Neutrophil (primary cell): ENCODE results near the gene PHAF1.

Source experiments
- H3K27ac ChIP-seq: fragments of 200-600 bp; sonication (generic); 2 replicates; pipeline ENCODE4 v1.5.1; 2016; ENCODE audit warnings: mild to moderate bottlenecking, moderate library complexity
- H3K27me3 ChIP-seq: fragments of 200-600 bp; sonication (generic); 2 replicates; pipeline ENCODE4 v1.6.0; 2016; ENCODE audit warnings: mild to moderate bottlenecking
- H3K36me3 ChIP-seq: fragments of 200-600 bp; sonication (generic); 2 replicates; pipeline ENCODE4 v1.5.1; 2017
- H3K4me1 ChIP-seq, 2 experiments: fragments of 200-600 bp in 1 of 2; sonication (generic) in 1 of 2; 1 replicate in 1 of 2; 2 replicates in 1 of 2; pipeline versions ENCODE4 v1.5.1 to v1.6.1; 2013 to 2016; ENCODE audit warnings: low read depth in 1 of 2, low read length in 1 of 2, mild to moderate bottlenecking in 1 of 2, moderate library complexity in 1 of 2; ENCODE audit not compliant: control insufficient read depth in 1 of 2, insufficient read depth in 1 of 2
- H3K4me3 ChIP-seq, 2 experiments: fragments of 200-600 bp in 1 of 2; sonication (generic) in 1 of 2; 1 replicate in 1 of 2; 2 replicates in 1 of 2; pipeline ENCODE4 v1.5.1; 2013 to 2016; ENCODE audit warnings: low read depth in 1 of 2, low read length in 1 of 2, mild to moderate bottlenecking in 1 of 2, moderate library complexity in 1 of 2
- H3K9me3 ChIP-seq: fragments of 200-600 bp; sonication (generic); 2 replicates; pipeline ENCODE4 v1.5.1; 2016
- CTCF ChIP-seq: fragments of 200-600 bp; sonication (generic); IDR thresholded peaks from 2 replicates; pipeline ENCODE4 v1.5.1; 2016; ENCODE audit warnings: antibody characterized with exemption

PHAF1 gene

GRCh38 chr16:67093098-67093726, 16.5 kb upstream of the PHAF1 start:
- no peak overlapping the region for H3K27ac ChIP-seq
- H3K27me3 ChIP-seq: no peaks in the 10 kb centered on the region
- H3K4me1 ChIP-seq: peaks cover 0 to 5% of the 10 kb centered on the region in 2 experiments
- TF ChIP-seq CTCF: no peak
- no peaks in the 10 kb centered on the region for H3K9me3 ChIP-seq
- H3K4me3 ChIP-seq: no peak overlapping the region
- peaks cover 12% of the 10 kb centered on the region for H3K36me3 ChIP-seq

GRCh38 chr16:67098599-67098998, 11.1 kb upstream of the PHAF1 start:
- Histone ChIP-seq H3K4me3 (no peak overlapping the region), H3K36me3 (peaks cover 21% of the 10 kb centered on the region), H3K27ac (no peak overlapping the region), H3K27me3 (no peaks in the 10 kb centered on the region), H3K4me1 (no peaks in the 10 kb centered on the region), H3K9me3 (no peaks in the 10 kb centered on the region)
- no peak for TF ChIP-seq CTCF

GRCh38 chr16:67100569-67101310, 9.0 kb upstream of the PHAF1 start:
- TF ChIP-seq CTCF: no peak
- H3K4me3 ChIP-seq: no peak overlapping the region
- peaks cover 15% of the 10 kb centered on the region in 2 experiments for H3K4me1 ChIP-seq
- peaks cover 21% of the 10 kb centered on the region for H3K36me3 ChIP-seq
- H3K27ac ChIP-seq: no peak overlapping the region
- no peaks in the 10 kb centered on the region for H3K9me3 ChIP-seq
- no peaks in the 10 kb centered on the region for H3K27me3 ChIP-seq

GRCh38 chr16:67101311-67102082, 8.2 kb upstream of the PHAF1 start:
- no peaks in the 10 kb centered on the region for H3K9me3 ChIP-seq
- H3K27ac ChIP-seq: no peak overlapping the region

More at GRCh38 chr16:67101311-67102082, 8.2 kb upstream of the PHAF1 start:
- Histone ChIP-seq H3K27me3 (no peaks in the 10 kb centered on the region), H3K4me3 (no peak overlapping the region), H3K36me3 (peaks cover 21% of the 10 kb centered on the region), H3K4me1 (peaks cover 23% of the 10 kb centered on the region in 2 experiments)
- TF ChIP-seq CTCF: no peak
